Activated naive CD4-positive, alpha-beta T cell treated with anti-CD3 and anti-CD28 coated beads for 36 hours (primary cell): Measurements from ENCODE around the gene UQCRC1. TPM values are rescaled to one million over a fixed set of nuclear protein-coding genes. Genes with fewer than 3 reads are reported as not detected.

Experiments used
- CTCF ChIA-PET: fragments of 350-600 bp; sonication (Branson Sonifier 250); formaldehyde crosslinking; loops from one replicate; lab custom pipeline; 2021; ENCODE audit warnings: antibody characterized with exemption; lab: Charles Lee
- DNase-seq: peaks from one replicate; pipeline ENCODE4 v3.0.0-alpha.2; 2020
- H3K27ac Mint-ChIP-seq: one replicate; pipeline ENCODE4 v1.8.0; 2021; ENCODE audit warnings: mild to moderate bottlenecking, mixed read lengths
- H3K27me3 Mint-ChIP-seq: one replicate; pipeline ENCODE4 v1.8.0; 2021; ENCODE audit warnings: low read depth, mixed read lengths
- H3K36me3 Mint-ChIP-seq: one replicate; pipeline ENCODE4 v1.8.0; 2021; ENCODE audit warnings: low read depth, mixed read lengths
- H3K4me1 Mint-ChIP-seq: one replicate; pipeline ENCODE4 v1.8.0; 2021; ENCODE audit warnings: low read depth, mixed read lengths
- H3K4me3 Mint-ChIP-seq: one replicate; pipeline ENCODE4 v1.8.0; 2021; ENCODE audit warnings: mild to moderate bottlenecking, moderate library complexity, mixed read lengths
- H3K9me3 Mint-ChIP-seq: one replicate; pipeline ENCODE4 v1.8.0; 2021; ENCODE audit warnings: mixed read lengths
- intact Hi-C: fragments of 100-400 bp; cut with micrococcal nuclease; formaldehyde crosslinking; loops from one replicate; pipeline ENCODE4 v1.15.1; 2023
- total RNA-seq, 2 experiments: library from RNA; stranded (reverse); gene quantifications; one replicate each; pipeline ENCODE4 v1.2.3, GENCODE V29; 2021

Gene UQCRC1
- total RNA-seq, 2 experiments from 2014 or later, result 211 to 232 TPM

DNA sequence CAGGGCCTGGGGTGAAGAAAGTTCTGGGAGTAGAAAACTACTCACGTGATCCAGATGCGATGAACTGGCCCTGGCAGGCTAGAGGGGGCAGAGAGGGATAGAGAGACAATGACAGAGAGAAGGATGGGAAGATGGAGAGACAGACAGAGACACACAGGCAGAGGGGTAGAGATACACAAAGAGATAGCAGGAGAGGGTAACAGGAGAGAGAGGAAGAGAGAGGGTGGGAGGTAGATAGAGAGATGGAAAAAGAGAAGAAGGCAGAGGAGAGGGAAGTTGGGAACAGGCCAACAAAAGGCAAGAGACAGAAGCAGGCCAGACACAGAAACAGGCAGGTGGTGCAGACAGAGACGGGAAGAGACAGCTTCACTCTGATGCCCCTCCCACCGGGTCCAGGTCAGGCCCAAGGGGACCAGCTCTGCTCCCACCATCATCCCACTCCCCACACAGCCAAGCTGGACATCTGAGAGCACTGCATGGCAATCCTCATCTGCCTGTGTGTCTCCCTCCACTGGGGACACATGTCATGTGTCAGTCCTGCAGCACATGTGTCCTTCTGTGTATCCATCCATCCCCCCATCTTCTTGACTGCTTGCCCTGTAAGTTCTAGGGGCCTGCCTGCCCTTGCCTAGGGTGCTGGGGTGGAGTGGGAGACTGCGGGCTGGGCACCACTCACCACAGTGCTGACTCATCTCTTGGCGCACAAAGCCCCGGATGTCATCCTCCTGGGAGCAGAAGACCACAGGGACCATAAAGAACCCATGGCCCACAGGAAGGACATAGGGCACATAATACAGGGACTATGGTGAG, 43.6 kb downstream of the UQCRC1 start:
- Mint-ChIP-seq H3K27ac (no peak overlapping the region), H3K4me3 (no peak overlapping the region)
- CTCF ChIA-PET, result interaction anchor here (0.6 to 1.4 kb wide), 2 partner anchors 7 to 139 kb away, joined by 4 read pairs; no protein-coding TSS in a partner anchor

DNA sequence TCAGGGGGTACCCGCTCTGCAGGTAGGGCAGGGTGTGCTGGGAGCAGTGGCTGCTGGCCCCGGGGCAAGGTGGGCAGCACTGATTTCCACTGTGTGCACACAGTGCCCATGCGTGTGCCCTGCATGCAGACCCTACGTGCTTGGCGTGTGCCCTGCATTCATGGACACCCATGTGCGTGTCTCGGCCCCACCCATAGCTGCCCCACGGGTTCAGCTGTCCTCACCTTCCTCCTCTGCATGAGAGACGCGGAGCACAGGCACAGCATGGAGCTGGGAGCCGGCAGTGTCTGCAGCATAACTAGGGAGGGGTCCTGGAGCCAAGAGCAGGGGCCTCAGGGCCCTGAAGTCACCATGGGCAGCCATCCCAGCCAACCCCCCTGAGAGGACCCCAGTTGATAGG, 44.3 kb downstream of the UQCRC1 start:
- H3K4me3 Mint-ChIP-seq, result no peak overlapping the region
- H3K4me1 Mint-ChIP-seq, result no peaks in the 10 kb centered on the region
- no peak for DNase-seq
- no peaks in the 10 kb centered on the region for H3K27me3 Mint-ChIP-seq
- intact Hi-C loops, result no loop called here
- H3K9me3 Mint-ChIP-seq, result no peaks in the 10 kb centered on the region
- CTCF ChIA-PET, result interaction anchor here (0.6 kb wide), 1 partner anchor 139 kb away, joined by 4 read pairs; no protein-coding TSS in a partner anchor
- no peaks in the 10 kb centered on the region for H3K36me3 Mint-ChIP-seq
- H3K27ac Mint-ChIP-seq, result no peak overlapping the region

More for the DNA sequence above, 43.6 kb downstream of the UQCRC1 start:
- intact Hi-C loops, result no loop called here
- no peak for DNase-seq
- Mint-ChIP-seq H3K27me3 (no peaks in the 10 kb centered on the region), H3K4me1 (no peaks in the 10 kb centered on the region), H3K36me3 (no peaks in the 10 kb centered on the region), H3K9me3 (no peaks in the 10 kb centered on the region)

DNA sequence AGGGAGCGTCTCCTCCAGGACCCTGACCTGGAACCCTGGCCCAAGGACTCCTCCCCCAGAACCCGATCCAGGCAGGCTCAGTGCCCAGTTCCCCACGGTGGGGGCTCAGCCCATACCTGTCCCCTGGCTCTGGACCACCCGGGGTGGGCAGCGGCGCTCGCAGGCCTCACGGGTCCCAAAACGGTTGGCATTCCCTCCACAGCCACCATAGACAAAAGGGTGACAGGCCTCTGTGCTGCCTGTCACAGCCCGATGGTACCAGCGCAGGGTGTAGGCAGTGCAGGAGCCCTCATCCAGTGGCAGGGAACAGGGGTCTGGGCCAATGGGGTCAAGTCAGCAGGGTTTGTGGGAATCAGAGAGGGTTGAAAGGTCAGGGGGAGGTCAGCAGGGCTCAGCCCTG, 44.8 kb downstream of the UQCRC1 start:
- no peaks in the 10 kb centered on the region for H3K36me3 Mint-ChIP-seq
- H3K4me1 Mint-ChIP-seq, result no peaks in the 10 kb centered on the region
- no peaks in the 10 kb centered on the region for H3K9me3 Mint-ChIP-seq
- no peak overlapping the region for H3K27ac Mint-ChIP-seq
- H3K27me3 Mint-ChIP-seq, result no peaks in the 10 kb centered on the region
- CTCF ChIA-PET, result interaction anchor here (0.6 kb wide), 1 partner anchor 140 kb away, joined by 4 read pairs; no protein-coding TSS in a partner anchor
- no peak for DNase-seq
- no peak overlapping the region for H3K4me3 Mint-ChIP-seq
- intact Hi-C loops, result no loop called here

DNA sequence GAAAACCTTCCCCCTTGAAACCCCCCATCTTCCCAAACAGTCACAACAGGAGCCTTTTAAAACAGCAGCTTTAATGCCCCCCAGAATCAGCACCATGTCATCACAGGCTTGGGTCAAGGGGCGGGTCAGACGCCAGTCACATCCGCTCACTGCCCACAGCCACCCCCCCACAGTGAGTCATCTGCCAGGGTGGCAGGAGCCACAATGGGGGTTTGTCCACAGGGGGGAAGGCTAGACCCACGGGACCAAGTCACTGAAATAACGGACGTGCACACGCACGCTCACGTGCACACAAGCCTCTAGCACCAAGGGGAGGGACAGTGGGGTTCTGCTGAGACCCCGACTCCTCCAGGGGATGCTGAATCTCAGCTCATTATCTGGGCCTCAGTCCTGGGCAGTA, 45.4 kb downstream of the UQCRC1 start:
- intact Hi-C loops, result no loop called here
- H3K4me3 Mint-ChIP-seq, result no peak overlapping the region
- H3K9me3 Mint-ChIP-seq, result no peaks in the 10 kb centered on the region
- CTCF ChIA-PET, result interaction anchor here (0.6 kb wide), 1 partner anchor 30 kb away, joined by 3 read pairs; no protein-coding TSS in a partner anchor
- H3K27ac Mint-ChIP-seq, result no peak overlapping the region
- no peaks in the 10 kb centered on the region for H3K36me3 Mint-ChIP-seq
- H3K27me3 Mint-ChIP-seq, result no peaks in the 10 kb centered on the region
- DNase-seq, result no peak
- H3K4me1 Mint-ChIP-seq, result no peaks in the 10 kb centered on the region

DNA sequence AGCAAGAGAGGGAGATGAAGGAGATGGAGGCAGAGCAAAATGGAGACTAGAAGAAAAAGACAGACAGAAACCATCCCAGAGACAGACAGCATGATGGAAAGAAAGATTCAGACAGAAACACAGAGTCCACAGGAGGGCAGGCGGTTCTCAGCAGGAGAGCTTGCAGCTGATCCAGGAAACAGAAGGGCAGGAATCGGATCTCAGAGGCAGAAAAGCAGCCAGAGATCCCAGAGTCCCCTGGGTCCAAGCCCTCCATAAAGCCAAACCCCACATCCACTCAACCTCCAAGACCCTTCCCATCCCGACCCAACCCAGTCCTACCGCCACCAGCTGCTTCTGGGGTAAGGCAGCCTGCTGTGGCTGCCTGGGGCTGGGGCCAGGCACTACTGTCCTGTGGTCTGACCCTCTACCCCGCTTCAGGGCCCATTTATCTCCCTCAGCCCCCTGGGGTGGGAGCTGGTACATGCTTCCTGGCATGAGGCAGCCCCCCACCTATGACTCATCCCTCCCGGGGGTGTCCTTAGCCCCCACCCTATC, 46.0 kb downstream of the UQCRC1 start, which contains the start of gene UCN2:
Gene UCN2 (minus strand): TSS at position 400 of the 537 bp plus-strand sequence. CDS start 657 bp downstream, outside the sequence.
- CTCF ChIA-PET, result no interaction called here
- no peaks in the 10 kb centered on the region for H3K9me3 Mint-ChIP-seq
- no peak for DNase-seq
- no peak within 1 kb of the TSS for H3K4me3 Mint-ChIP-seq
- H3K36me3 Mint-ChIP-seq, result no peaks in the 10 kb centered on the region
- H3K4me1 Mint-ChIP-seq, result no peaks in the 10 kb centered on the region
- H3K27ac Mint-ChIP-seq, result no peak within 1 kb of the TSS
- intact Hi-C loops, result no loop called here
- H3K27me3 Mint-ChIP-seq, result no peaks in the 10 kb centered on the region

- CTCF ChIA-PET, result no interaction called here
- Mint-ChIP-seq H3K9me3 (no peaks in the 10 kb centered on the region), H3K27me3 (no peaks in the 10 kb centered on the region), H3K4me1 (peaks cover 3% of the 10 kb centered on the region), H3K36me3 (no peaks in the 10 kb centered on the region), H3K4me3 (no peak overlapping the region), H3K27ac (no peak overlapping the region)
- no peak for DNase-seq
- intact Hi-C loops, result no loop called here
These were observed 46.9 kb downstream of the UQCRC1 start for GRCh38 chr3:48562367-48563095.

- CTCF ChIA-PET, result interaction anchor here (0.7 to 1.6 kb wide), 2 partner anchors 125 to 736 kb away, joined by 6 to 8 read pairs; no protein-coding TSS in a partner anchor
- Mint-ChIP-seq H3K4me3 (no peak overlapping the region), H3K27ac (no peak overlapping the region), H3K4me1 (peaks cover 5% of the 10 kb centered on the region), H3K9me3 (no peaks in the 10 kb centered on the region), H3K27me3 (no peaks in the 10 kb centered on the region), H3K36me3 (no peaks in the 10 kb centered on the region)
- intact Hi-C loops, result no loop called here
- no peak for DNase-seq
These were observed 48.3 kb downstream of the UQCRC1 start for GRCh38 chr3:48561045-48561736.

DNA sequence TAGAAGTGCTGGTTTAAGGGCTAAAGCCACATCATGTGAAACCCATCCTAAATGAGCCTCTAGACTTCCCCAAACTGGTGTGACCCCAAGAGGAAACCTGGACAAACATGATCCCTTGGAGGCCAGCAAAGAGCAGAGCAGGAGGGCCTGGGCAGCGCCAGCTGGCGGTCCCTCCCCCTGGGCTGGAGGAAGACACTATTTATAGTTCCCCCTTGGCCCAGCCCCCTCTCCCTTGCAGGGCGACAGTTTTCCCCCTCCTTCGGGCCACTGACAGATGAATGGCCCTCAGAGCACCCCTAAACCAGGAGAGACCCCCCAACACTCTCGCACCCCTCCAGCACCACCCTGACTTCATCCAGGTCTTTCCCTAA, 48.8 kb downstream of the UQCRC1 start:
- CTCF ChIA-PET, result interaction anchor here (0.7 to 6.6 kb wide), 4 partner anchors 121 to 735 kb away, joined by 3 to 64 read pairs (median 7); no protein-coding TSS in a partner anchor
- intact Hi-C loops, result no loop called here
- Mint-ChIP-seq H3K27me3 (no peaks in the 10 kb centered on the region), H3K27ac (no peak overlapping the region), H3K4me1 (peaks cover 5% of the 10 kb centered on the region), H3K9me3 (no peaks in the 10 kb centered on the region), H3K36me3 (no peaks in the 10 kb centered on the region), H3K4me3 (no peak overlapping the region)
- DNase-seq, result no peak

GRCh38 chr3:48558493-48559134, 50.8 kb downstream of the UQCRC1 start:
- intact Hi-C loops, result loop anchor here (1.0 to 5.0 kb wide), 4 partner anchors 77 to 471 kb away; partner anchors contain the start of genes NCKIPSD, SLC26A6 and WDR6
- CTCF ChIA-PET, result interaction anchor here (0.7 to 7.5 kb wide), 17 partner anchors 8 to 364 kb away, joined by 3 to 72 read pairs (median 4); partner anchors contain the start of genes CCDC51 and TMA7
- Mint-ChIP-seq H3K9me3 (no peaks in the 10 kb centered on the region), H3K4me1 (peaks cover 11% of the 10 kb centered on the region), H3K27ac (no peak overlapping the region), H3K4me3 (no peak overlapping the region), H3K27me3 (no peaks in the 10 kb centered on the region), H3K36me3 (no peaks in the 10 kb centered on the region)
- DNase-seq, result no peak

GRCh38 chr3:48556796-48557626, 52.4 kb downstream of the UQCRC1 start, which contains the start of gene PFKFB4:
TSS of gene PFKFB4 (minus strand) at chr3:48556803. CDS start at chr3:48556777, 26 bp downstream.
- peak within 1 kb of the TSS; percentile 84 for H3K4me3 Mint-ChIP-seq
- H3K36me3 Mint-ChIP-seq, result no peaks in the 10 kb centered on the region
- peak within 1 kb of the TSS; percentile 50 for H3K27ac Mint-ChIP-seq
- no peaks in the 10 kb centered on the region for H3K27me3 Mint-ChIP-seq
- CTCF ChIA-PET, result interaction anchor here (0.6 to 7.5 kb wide), 14 partner anchors 8 to 1056 kb away, joined by 3 to 72 read pairs (median 3); partner anchors contain the start of gene ZNF589
- intact Hi-C loops, result loop anchor here (1.0 to 5.0 kb wide), 15 partner anchors 50 to 914 kb away; partner anchors contain the start of genes CCDC51, CDC25A, DAG1 and IP6K2
- peak; percentile 100 for DNase-seq
- peaks cover 11% of the 10 kb centered on the region for H3K4me1 Mint-ChIP-seq
- H3K9me3 Mint-ChIP-seq, result no peaks in the 10 kb centered on the region
